ENCODE measurements around the gene HDDC3. TPM values are rescaled to one million over a fixed set of nuclear protein-coding genes. Genes with fewer than 3 reads are reported as not detected.
"Not testable (repeated sequence)": the region's sequence is repeated elsewhere in the genome, so short reads cannot be mapped to it uniquely, and the experiment has no call there.

HDDC3 gene
- total RNA-seq, 2 donors from 2014 or later, result 13.5 to 29.6 TPM

DNA sequence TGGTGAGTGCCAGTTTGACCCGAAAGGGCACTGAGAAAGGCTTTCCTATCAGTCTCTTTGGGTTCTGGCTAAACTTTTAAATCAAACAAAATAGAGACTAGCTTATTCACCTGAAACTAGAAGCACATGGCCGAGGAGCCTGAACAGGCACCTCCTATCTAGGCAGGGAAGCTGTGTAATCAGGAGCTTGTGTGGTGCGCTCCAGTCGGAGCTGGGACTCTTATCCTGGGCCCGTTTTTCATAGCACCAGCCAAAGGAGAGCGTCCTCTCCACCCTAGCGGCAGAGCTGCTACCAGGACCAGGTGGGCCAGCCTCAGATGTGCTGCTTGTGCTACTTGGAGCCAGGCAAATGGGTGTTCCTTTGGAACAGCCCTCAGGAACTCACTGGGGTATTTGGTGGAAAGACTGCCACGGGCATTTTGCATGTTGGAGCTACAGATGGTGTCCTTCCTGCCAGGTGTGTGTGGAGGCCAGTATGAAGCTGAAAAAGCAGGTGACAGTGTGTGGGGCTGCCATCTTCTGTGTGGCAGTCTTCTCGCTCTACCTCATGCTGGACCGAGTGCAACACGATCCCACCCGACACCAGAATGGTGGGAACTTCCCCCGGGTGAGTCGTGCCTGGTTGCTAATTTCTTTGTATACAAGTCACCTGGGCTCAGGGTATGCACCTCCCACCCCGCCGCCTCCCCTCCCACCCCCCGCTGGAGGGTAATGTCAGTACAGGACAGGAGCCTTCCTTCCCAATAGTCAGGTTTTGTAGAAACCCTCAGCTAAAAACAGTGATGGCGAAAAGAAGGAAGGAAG lies 28.4 kb downstream of the HDDC3 start:
- Histone ChIP-seq H3K9ac (ENCODE audit: low read depth in 2 of 2, low read length in 2 of 2) (peak overlapping the region; percentile 62 to 84), H3K4me1 (no peaks in the 10 kb centered on the region), H3K27ac (peak overlapping the region; percentile 95), H3K27me3 (no peaks in the 10 kb centered on the region), H3K9me3 (no peaks in the 10 kb centered on the region), H3K36me3 (peaks cover 12% of the 10 kb centered on the region), H3K4me3 (peak overlapping the region; percentile 73)
- TF ChIP-seq, protein P1, sequence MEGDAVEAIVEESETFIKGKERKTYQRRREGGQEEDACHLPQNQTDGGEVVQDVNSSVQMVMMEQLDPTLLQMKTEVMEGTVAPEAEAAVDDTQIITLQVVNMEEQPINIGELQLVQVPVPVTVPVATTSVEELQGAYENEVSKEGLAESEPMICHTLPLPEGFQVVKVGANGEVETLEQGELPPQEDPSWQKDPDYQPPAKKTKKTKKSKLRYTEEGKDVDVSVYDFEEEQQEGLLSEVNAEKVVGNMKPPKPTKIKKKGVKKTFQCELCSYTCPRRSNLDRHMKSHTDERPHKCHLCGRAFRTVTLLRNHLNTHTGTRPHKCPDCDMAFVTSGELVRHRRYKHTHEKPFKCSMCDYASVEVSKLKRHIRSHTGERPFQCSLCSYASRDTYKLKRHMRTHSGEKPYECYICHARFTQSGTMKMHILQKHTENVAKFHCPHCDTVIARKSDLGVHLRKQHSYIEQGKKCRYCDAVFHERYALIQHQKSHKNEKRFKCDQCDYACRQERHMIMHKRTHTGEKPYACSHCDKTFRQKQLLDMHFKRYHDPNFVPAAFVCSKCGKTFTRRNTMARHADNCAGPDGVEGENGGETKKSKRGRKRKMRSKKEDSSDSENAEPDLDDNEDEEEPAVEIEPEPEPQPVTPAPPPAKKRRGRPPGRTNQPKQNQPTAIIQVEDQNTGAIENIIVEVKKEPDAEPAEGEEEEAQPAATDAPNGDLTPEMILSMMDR (IDR thresholded peaks at IDR 0.05), result no peak
- peak; percentile 41 for DNase-seq
- intact Hi-C loops (cut with DNase I), result no loop called here

DNA sequence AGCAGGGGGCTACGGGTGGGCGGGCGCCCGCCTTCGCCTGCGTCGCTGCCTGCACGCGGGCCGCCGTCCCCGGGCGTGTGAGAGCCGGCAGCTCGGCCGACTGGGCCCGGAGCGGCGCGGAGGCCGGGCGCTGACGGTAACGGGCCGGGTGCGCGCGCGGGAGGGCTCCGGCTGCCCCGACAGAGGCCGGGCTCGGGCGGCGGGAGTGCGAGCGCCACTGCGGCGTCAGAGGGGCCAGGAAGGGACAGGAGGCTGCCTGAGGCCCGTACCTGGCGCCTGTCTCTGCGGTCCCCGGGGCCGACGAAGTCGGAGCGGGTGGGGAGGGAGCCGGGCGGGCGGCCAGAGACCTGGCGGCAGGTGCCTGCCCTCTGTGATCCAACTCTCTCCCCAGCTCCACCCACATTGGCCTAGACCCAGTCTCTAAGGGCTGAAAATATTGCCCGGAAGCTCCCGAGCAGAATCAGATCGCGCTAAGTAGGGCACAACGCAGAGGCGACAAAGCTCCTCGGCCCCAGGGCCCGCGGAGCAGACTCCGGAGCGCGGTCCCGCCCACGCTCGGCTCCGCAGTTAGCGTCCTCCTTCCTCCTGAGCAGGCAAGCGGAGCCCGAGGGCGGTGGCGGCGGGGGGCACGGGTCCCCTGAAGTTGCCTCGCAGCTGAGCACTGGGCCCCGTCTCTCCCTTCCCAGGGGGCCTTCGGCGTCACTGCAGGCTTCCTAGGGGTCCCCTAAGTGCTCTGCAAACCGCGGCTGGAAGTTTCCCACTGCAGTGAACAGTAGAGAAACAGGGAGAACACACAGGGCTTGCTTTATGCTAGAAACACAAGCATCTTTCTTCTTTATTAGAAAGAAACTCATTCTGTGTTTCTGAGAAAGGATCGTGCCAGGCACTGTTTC lies 29.3 kb downstream of the HDDC3 start, which contains the start of gene MAN2A2:
TSS of gene MAN2A2 (plus strand) at position 463 of the 893 bp plus-strand sequence. CDS start 906 bp downstream, outside the sequence.
- no peaks in the 10 kb centered on the region for H3K4me1 ChIP-seq
- H3K27ac ChIP-seq, result peak within 1 kb of the TSS; percentile 95
- H3K9me3 ChIP-seq, result no peaks in the 10 kb centered on the region
- peak; percentile 87 for DNase-seq
- H3K36me3 ChIP-seq, result peaks cover 12% of the 10 kb centered on the region
- TF ChIP-seq, protein P1 (IDR thresholded peaks at IDR 0.05), result no peak
- H3K4me3 ChIP-seq, result peak within 1 kb of the TSS; percentile 73
- peak within 1 kb of the TSS; percentile 74 to 86 for H3K9ac ChIP-seq (ENCODE audit: low read depth in 2 of 2, low read length in 2 of 2)
- H3K27me3 ChIP-seq, result no peaks in the 10 kb centered on the region
- intact Hi-C loops (cut with DNase I), result no loop called here

DNA sequence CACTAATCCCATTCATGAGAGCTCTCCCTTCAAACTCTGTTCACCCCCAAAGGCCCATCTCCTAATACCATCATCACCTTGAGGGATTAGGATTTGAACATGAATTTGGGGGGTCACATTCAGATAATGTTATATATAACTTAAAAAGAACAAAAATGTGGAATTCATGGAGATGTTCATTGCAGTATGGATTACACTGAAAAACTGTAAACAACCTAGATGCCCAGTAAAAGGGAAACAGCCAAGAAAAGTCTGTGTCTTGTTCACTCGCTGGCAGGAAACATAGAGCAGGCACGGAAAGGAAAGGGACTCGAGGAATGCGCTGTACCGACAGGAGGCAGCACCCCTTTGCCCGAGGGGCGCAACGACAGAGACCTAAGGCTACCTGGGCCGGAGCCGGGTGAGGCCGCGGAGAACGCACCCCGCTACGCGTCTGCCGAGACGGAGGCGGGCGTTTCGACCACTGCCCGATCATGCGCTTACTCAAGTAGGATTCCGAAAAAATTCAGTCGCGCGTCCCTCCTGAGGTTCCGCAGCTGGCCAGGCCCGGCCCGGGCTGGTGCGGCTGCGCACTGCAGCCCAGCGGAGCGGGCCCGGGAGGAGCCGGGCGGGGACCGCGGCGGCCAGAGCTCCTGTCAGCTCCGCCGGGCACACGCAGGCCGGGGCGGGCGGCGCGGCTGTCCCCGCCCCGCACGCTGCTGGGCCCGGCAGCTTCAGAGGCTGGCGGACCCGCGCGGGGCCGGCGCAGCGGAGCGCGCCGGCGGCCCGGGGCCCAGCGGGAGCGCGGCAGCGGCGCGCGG lies 30.1 kb downstream of the HDDC3 start:
- Histone ChIP-seq H3K27me3 (no peaks in the 10 kb centered on the region), H3K9ac (ENCODE audit: low read depth in 2 of 2, low read length in 2 of 2) (peak overlapping the region; percentile 74 to 86), H3K27ac (peak overlapping the region; percentile 94), H3K36me3 (peaks cover 11% of the 10 kb centered on the region), H3K4me3 (peak overlapping the region; percentile 52), H3K9me3 (no peaks in the 10 kb centered on the region), H3K4me1 (no peaks in the 10 kb centered on the region)
- DNase-seq, result peak; percentile 84
- TF ChIP-seq, protein P1 (IDR thresholded peaks at IDR 0.05), result peak; percentile 82
- intact Hi-C loops (cut with DNase I), result no loop called here

DNA sequence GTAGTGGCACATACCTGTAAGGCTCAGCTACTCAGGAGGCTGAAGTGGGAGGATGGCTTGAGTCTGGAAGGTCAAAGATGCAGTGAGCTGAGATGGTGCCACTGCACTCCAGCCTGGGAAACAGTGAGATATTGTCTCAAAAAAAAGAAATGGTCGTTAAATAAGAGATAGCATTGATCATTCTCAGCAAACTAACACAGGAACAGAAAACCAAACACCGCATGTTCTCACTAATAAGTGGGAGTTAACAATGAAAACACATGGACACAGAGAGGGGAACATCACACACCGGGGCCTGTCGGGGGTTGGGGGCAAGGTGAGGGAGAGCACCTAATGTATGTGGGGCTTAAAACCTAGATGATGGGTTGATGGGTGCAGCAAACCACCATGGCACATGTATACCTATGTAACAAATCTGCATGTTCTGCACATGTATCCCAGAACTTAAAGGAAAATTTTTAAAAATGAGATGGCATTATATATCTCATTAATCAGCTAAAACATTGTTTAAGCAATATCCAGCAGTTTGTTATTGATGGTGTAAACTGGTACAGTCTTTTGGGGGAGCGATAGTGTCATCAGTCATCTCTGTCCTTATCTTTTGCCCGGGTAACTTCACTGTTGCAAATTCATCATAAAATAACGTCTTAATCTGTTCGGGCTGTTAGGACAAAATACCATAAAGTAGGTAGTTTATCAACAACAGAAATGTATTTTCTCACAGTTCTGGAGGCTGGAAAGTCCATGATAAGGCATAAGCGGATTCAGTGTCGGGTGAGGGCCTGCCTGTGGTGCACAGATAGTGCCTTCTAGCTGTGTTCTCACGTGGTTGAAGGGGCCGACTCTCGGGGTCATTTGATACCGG lies 30.9 kb downstream of the HDDC3 start:
- no peak for DNase-seq
- intact Hi-C loops (cut with DNase I), result no loop called here
- Histone ChIP-seq H3K9ac (ENCODE audit: low read depth in 2 of 2, low read length in 2 of 2) (peak overlapping the region in 1 of 2 donors; percentile 74), H3K4me1 (no peaks in the 10 kb centered on the region), H3K36me3 (peaks cover 3% of the 10 kb centered on the region), H3K27ac (peak overlapping the region; percentile 94), H3K4me3 (no peak overlapping the region), H3K27me3 (no peaks in the 10 kb centered on the region), H3K9me3 (no peaks in the 10 kb centered on the region)
- TF ChIP-seq, protein P1 (IDR thresholded peaks at IDR 0.05), result no peak

DNA sequence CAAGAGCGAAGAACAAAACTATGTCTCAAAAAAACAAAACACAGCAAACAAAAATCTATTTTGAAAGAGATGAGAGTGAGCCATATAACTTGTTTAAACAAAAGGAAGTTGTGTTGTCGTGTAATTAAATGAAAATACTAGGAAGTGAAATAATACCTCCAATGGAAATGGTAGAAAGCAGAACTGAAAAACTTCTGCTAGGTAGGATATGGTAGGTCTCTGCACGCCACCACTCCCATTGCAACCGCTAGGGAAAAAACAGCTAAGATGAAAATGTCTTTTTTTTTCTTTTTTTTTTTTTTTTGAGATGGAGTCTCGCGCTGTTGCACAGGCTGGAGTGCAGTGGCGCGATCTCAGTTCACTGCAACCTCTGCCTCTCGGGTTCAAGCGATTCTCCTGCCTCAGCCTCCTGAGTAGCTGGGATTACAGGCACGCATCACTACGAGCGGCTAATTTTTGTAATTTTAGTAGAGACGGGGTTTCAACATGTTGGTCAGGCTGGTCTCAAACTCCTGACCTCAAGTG lies 35.2 kb downstream of the HDDC3 start:
- H3K4me3 ChIP-seq; intact Hi-C loops (cut with DNase I); H3K4me1 ChIP-seq; H3K36me3 ChIP-seq; H3K9ac ChIP-seq (ENCODE audit: low read depth in 2 of 2, low read length in 2 of 2); DNase-seq; H3K27me3 ChIP-seq; H3K9me3 ChIP-seq; H3K27ac ChIP-seq: not testable (repeated sequence)
